NOMO-1 treated with DMSO at 0.1 percent for 48 hours (cell line): ENCODE measurements around the gene GPR160.
A peak's percentile ranks its signal among the peaks of the same experiment; 100 is the strongest.
"Not testable (repeated sequence)": the region's sequence is repeated elsewhere in the genome, so short reads cannot be mapped to it uniquely, and the experiment has no call there.

Experiments used
- DNase-seq: peaks from one replicate; lab custom pipeline; 2025; ENCODE audit not compliant: unreplicated experiment; lab: John Stamatoyannopoulos, UW

Gene GPR160

GRCh38 chr3:170037463-170038433 is at the start of gene GPR160:
TSS of gene GPR160 (plus strand) at chr3:170037995. CDS start at chr3:170083973, 45,978 bp downstream.
- DNase-seq = peak; percentile 90

- no peak for DNase-seq
Observed at GRCh38 chr3:169990431-169990830, 47.4 kb upstream of the GPR160 start.

- DNase-seq = no peak
Observed at GRCh38 chr3:169992156-169992555, 45.6 kb upstream of the GPR160 start.

GRCh38 chr3:169992781-169993180 is 45.0 kb upstream of the GPR160 start:
- no peak for DNase-seq

- no peak for DNase-seq
Observed at GRCh38 chr3:169993761-169994160, 44.0 kb upstream of the GPR160 start.

GRCh38 chr3:169996063-169996462 is 41.7 kb upstream of the GPR160 start:
- DNase-seq = no peak

GRCh38 chr3:169998668-169999131 is 39.1 kb upstream of the GPR160 start:
- peak; percentile 43 for DNase-seq

- no peak for DNase-seq
Observed at GRCh38 chr3:169999433-169999832, 38.4 kb upstream of the GPR160 start.

GRCh38 chr3:170000051-170000450 is 37.7 kb upstream of the GPR160 start:
- no peak for DNase-seq

GRCh38 chr3:170002231-170002630 is 35.6 kb upstream of the GPR160 start:
- no peak for DNase-seq

GRCh38 chr3:170002879-170003278 is 34.9 kb upstream of the GPR160 start:
- peak; percentile 73 for DNase-seq

- DNase-seq = no peak
Observed at GRCh38 chr3:170003881-170004356, 33.9 kb upstream of the GPR160 start.

GRCh38 chr3:170007031-170007663 is 30.6 kb upstream of the GPR160 start:
- DNase-seq = peak; percentile 98

GRCh38 chr3:170010498-170010897 is 27.3 kb upstream of the GPR160 start:
- no peak for DNase-seq

GRCh38 chr3:170012683-170013400 is 25.0 kb upstream of the GPR160 start:
- DNase-seq = no peak

- DNase-seq = no peak
Observed at GRCh38 chr3:170016057-170016456, 21.7 kb upstream of the GPR160 start.

- DNase-seq = not testable (repeated sequence)
Observed at GRCh38 chr3:170019306-170019705, 18.5 kb upstream of the GPR160 start.

GRCh38 chr3:170021083-170021482 is 16.7 kb upstream of the GPR160 start:
- peak; percentile 14 for DNase-seq

- no peak for DNase-seq
Observed at GRCh38 chr3:170022336-170022735, 15.5 kb upstream of the GPR160 start.

- DNase-seq = no peak
Observed at GRCh38 chr3:170023165-170023564, 14.6 kb upstream of the GPR160 start.

GRCh38 chr3:170024581-170024980 is 13.2 kb upstream of the GPR160 start:
- DNase-seq = peak; percentile 28
